G401.6 (cell line): ENCODE results near the gene ALPG.
"Not testable (repeated sequence)": the region's sequence is repeated elsewhere in the genome, so short reads cannot be mapped to it uniquely, and the experiment has no call there.

Source experiments
- FAIRE-seq: peaks from 2 replicates; lab custom pipeline; 2012; peaks lifted over from hg19 to GRCh38; lab: Jason Lieb, UNC

ALPG gene

GRCh38 chr2:232406556-232407310 lies at the start of gene ALPG:
TSS of gene ALPG (plus strand) at chr2:232406844. CDS start at chr2:232406895, 51 bp downstream.
- FAIRE-seq = no peak

- FAIRE-seq = no peak
Measured at GRCh38 chr2:232361646-232362045, 45.0 kb upstream of the ALPG start.

- no peak for FAIRE-seq
Measured at GRCh38 chr2:232362174-232362900, 44.3 kb upstream of the ALPG start.

GRCh38 chr2:232363064-232363783 lies 43.4 kb upstream of the ALPG start:
- not testable (repeated sequence) for FAIRE-seq

GRCh38 chr2:232363784-232364615 lies 42.6 kb upstream of the ALPG start:
- FAIRE-seq = no peak

- FAIRE-seq = not testable (repeated sequence)
Measured at GRCh38 chr2:232364806-232365594, 41.6 kb upstream of the ALPG start.

- no peak for FAIRE-seq
Measured at GRCh38 chr2:232365621-232366321, 40.9 kb upstream of the ALPG start.

GRCh38 chr2:232366461-232366860 lies 40.2 kb upstream of the ALPG start:
- not testable (repeated sequence) for FAIRE-seq

- FAIRE-seq = no peak
Measured at GRCh38 chr2:232367016-232367415, 39.6 kb upstream of the ALPG start.

- FAIRE-seq = no peak
Measured at GRCh38 chr2:232367591-232368233, 38.9 kb upstream of the ALPG start.

- no peak for FAIRE-seq
Measured at GRCh38 chr2:232368311-232368731, 38.3 kb upstream of the ALPG start.

GRCh38 chr2:232369126-232369951 lies 37.3 kb upstream of the ALPG start:
- no peak for FAIRE-seq

GRCh38 chr2:232370007-232370406 lies 36.6 kb upstream of the ALPG start:
- not testable (repeated sequence) for FAIRE-seq

- FAIRE-seq = no peak
Measured at GRCh38 chr2:232372231-232373208, 34.1 kb upstream of the ALPG start.

GRCh38 chr2:232374356-232374755 lies 32.3 kb upstream of the ALPG start:
- FAIRE-seq = no peak

- no peak for FAIRE-seq
Measured at GRCh38 chr2:232375164-232375563, 31.5 kb upstream of the ALPG start.

GRCh38 chr2:232376260-232376659 lies 30.4 kb upstream of the ALPG start:
- FAIRE-seq = no peak

- FAIRE-seq = no peak
Measured at GRCh38 chr2:232376713-232377112, 29.9 kb upstream of the ALPG start.
